GM12874 (cell line): ENCODE measurements around the gene CD7.

Source experiments
- CTCF ChIP-seq: IDR thresholded peaks from 2 replicates; pipeline ENCODE4 v1.5.1; 2011; ENCODE audit warnings: low read depth, mild to moderate bottlenecking, control low read depth, low read length, moderate library complexity; ENCODE audit not compliant: insufficient read depth

CD7 gene

GRCh38 chr17:82350182-82351030 is 33.0 kb upstream of the CD7 start:
- 0 out of 2 replicates have a peak, but pooled peaks have one; percentile 28 for TF ChIP-seq CTCF

- no peak for TF ChIP-seq CTCF
Measured at GRCh38 chr17:82349287-82349701, 31.9 kb upstream of the CD7 start.

GRCh38 chr17:82348866-82349265 is 31.5 kb upstream of the CD7 start:
- no peak for TF ChIP-seq CTCF

- TF ChIP-seq CTCF: no peak
Measured at GRCh38 chr17:82348434-82348833, 31.0 kb upstream of the CD7 start.

GRCh38 chr17:82346342-82347300 is 29.2 kb upstream of the CD7 start:
- TF ChIP-seq CTCF: no peak

GRCh38 chr17:82345151-82345976 is 28.0 kb upstream of the CD7 start:
- no peak for TF ChIP-seq CTCF
